Spleen (tissue), 11 donors: ENCODE data around the gene ST6GALNAC4. TPM values are rescaled to one million over a fixed set of nuclear protein-coding genes. Genes with fewer than 3 reads are reported as not detected.
"Not testable (repeated sequence)": the region's sequence is repeated elsewhere in the genome, so short reads cannot be mapped to it uniquely, and the experiment has no call there.

Experiments used
- DNase-seq: peaks from one replicate; pipeline ENCODE4 v3.0.0-alpha.2; 2020
- H3K27ac ChIP-seq, 8 donors: fragments of 200-600 bp; sonication (generic) in 7 of 8; 1 replicate in 4 of 8; 2 replicates in 4 of 8; pipeline versions ENCODE4 v1.5.0 to v1.8.0; 2016 to 2021; ENCODE audit warnings: inconsistent platforms in 4 of 8, mild to moderate bottlenecking in 4 of 8, moderate library complexity in 1 of 8
- H3K27me3 ChIP-seq, 7 donors: fragments of 200-600 bp; sonication (generic) in 6 of 7; replicated peaks in 1 of 7; 1 replicate in 4 of 7; 2 replicates in 3 of 7; pipeline versions ENCODE4 v1.5.0 to v1.8.0; 2016 to 2021; ENCODE audit warnings: inconsistent platforms in 3 of 7, mild to moderate bottlenecking in 1 of 7
- H3K36me3 ChIP-seq, 6 donors: fragments of 200-600 bp; sonication (generic) in 5 of 6; 1 replicate in 4 of 6; 2 replicates in 2 of 6; pipeline versions ENCODE4 v1.5.0 to v1.8.0; 2016 to 2021; ENCODE audit warnings: inconsistent platforms in 2 of 6
- H3K4me1 ChIP-seq, 6 donors: fragments of 200-600 bp; sonication (generic) in 5 of 6; 1 replicate in 3 of 6; 2 replicates in 3 of 6; pipeline versions ENCODE4 v1.5.0 to v1.8.0; 2016 to 2021; ENCODE audit warnings: inconsistent platforms in 3 of 6
- H3K4me3 ChIP-seq, 8 donors: fragments of 200-600 bp; sonication (generic) in 7 of 8; 1 replicate in 4 of 8; 2 replicates in 4 of 8; pipeline versions ENCODE4 v1.5.0 to v1.8.0; 2016 to 2021; ENCODE audit warnings: inconsistent platforms in 4 of 8, mild to moderate bottlenecking in 4 of 8, moderate library complexity in 2 of 8
- H3K9me3 ChIP-seq, 8 donors: fragments of 200-600 bp; sonication (generic) in 7 of 8; 1 replicate in 4 of 8; 2 replicates in 4 of 8; pipeline versions ENCODE4 v1.5.0 to v1.8.0; 2016 to 2021; ENCODE audit warnings: inconsistent platforms in 4 of 8
- CTCF ChIP-seq, 11 experiments: fragments of 200-600 bp in 7 of 11; fragments of 450-650 bp in 4 of 11; sonication (generic) in 4 of 11; IDR thresholded peaks in 8 of 11; conservative IDR thresholded peaks in 3 of 11; 1 replicate in 7 of 11; 2 replicates in 4 of 11; pipeline versions ENCODE4 v1.4.0 to v1.8.0; 2016 to 2021; ENCODE audit warnings: antibody characterized with exemption in 11 of 11, inconsistent platforms in 4 of 11, mild to moderate bottlenecking in 1 of 11
- POLR2A ChIP-seq, 3 donors: fragments of 450-650 bp; IDR thresholded peaks; one replicate each; pipeline ENCODE4 v1.5.1; 2017; ENCODE audit warnings: antibody characterized with exemption in 3 of 3, mild to moderate bottlenecking in 1 of 3
- POLR2AphosphoS5 ChIP-seq, 3 donors: sonication (generic); formaldehyde crosslinking; IDR thresholded peaks; one replicate each; pipeline ENCODE4 v1.5.1; 2017; ENCODE audit warnings: antibody characterized with exemption in 3 of 3
- WGBS, 5 donors: extraction: QIAGEN DNeasy Blood & Tissue Kit in 3 of 5; methylation state at CpG; one replicate each; pipeline versions ENCODE4 v1.1.5 to v1.1.7; 2013 to 2018; 5-methylcytosine and 5-hydroxymethylcytosine counted together
- intact Hi-C: fragments of 100-400 bp; cut with DNase I; formaldehyde crosslinking; loops from one replicate; pipeline ENCODE4 v1.15.0; 2023; ENCODE audit warnings: low total_unique reads
- polyA plus RNA-seq, 3 donors: library from polyadenylated mRNA; stranded (reverse); fragments of 200-250 nt; gene quantifications; one replicate each; pipeline ENCODE4 v1.2.1, GENCODE V29; 2013
- total RNA-seq, 7 donors: library from RNA; depleted of rRNA in 3 of 7; stranded (reverse); fragments of >200 nt in 3 of 7; fragmentation: NEBNext Ultra II Directional in 4 of 7; extraction: Animal tissue kit (Norgen Biotek cat#: 25700) in 4 of 7; gene quantifications; one replicate each; pipeline versions ENCODE4 v1.1.0 to v1.2.1, GENCODE V29; 2016 to 2021
- donor health status: healthy with polysubstance abuse.
- donor health status: DM: no; HTN: no; CAD: no; lungs with moderate emphysema.
- donor health status: DM: no; HTN: no; CAD: no.
- donor health status: Bipolar disorder and iron deficiency.
- donor health status: healthy.
- donor health status: DM: no; HTN: no; CAD: no.
- donor health status: DM: yes; HTN: yes; CAD: no.

ST6GALNAC4 gene
- total and polyA plus RNA-seq, 10 donors, result 16.0 to 92.8 (median 59.3) TPM

- intact Hi-C loops, result no loop called here
- WGBS, 5 donors, result 87 to 89% (median 88%) methylated on average over 14 to 20 of the region's 20 CpGs
- TF ChIP-seq POLR2AphosphoS5 (IDR thresholded peaks at IDR 0.05) (peak in 2 of 3 donors; percentile 2 to 34), CTCF (IDR thresholded peaks at IDR 0.05 in 8 of 11, conservative IDR thresholded peaks at IDR 0.05 in 3 of 11) (no peak)
These were observed 44.2 kb downstream of the ST6GALNAC4 start for GRCh38 chr9:127872369-127873222.

DNA sequence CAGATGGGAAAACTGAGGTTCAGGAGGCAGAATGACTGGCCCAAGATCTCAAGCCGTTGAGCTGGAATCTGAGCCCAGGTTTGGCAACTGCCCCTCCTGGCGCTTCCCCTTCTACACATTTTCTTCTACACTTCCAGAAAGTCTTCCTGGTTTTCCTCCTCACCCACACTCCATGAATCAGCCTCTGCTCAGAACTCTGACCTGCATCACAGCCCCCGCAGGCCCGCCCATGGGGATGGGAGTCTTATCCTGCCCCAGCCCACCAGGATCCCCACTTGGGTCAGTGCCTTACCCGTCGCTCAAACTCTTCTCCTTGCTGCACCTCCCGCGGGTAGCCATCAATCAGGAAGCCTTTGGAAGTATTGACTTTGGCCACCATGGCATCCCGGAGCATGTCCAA is 45.3 kb downstream of the ST6GALNAC4 start:
- intact Hi-C loops, result no loop called here

More at GRCh38 chr9:127872369-127873222, 44.2 kb downstream of the ST6GALNAC4 start:
- Histone ChIP-seq H3K4me3 (no peak overlapping the region), H3K4me1 (peaks cover 25 to 99% (median 61%) of the 10 kb centered on the region in 6 donors), H3K36me3 (peaks cover 0 to 39% (median 6%) of the 10 kb centered on the region in 6 donors), H3K27ac (peak overlapping the region in 4 of 8 donors; percentile 78 to 83 (median 82)), H3K9me3 (no peaks in the 10 kb centered on the region), H3K27me3 (peaks cover 0 to 9% (median 4%) of the 10 kb centered on the region in 7 donors)
- DNase-seq, result no peak

GRCh38 chr9:127870887-127871286 is 46.0 kb downstream of the ST6GALNAC4 start:
- no peak for DNase-seq
- no peak for TF ChIP-seq CTCF (IDR thresholded peaks at IDR 0.05 in 8 of 11, conservative IDR thresholded peaks at IDR 0.05 in 3 of 11)
- TF ChIP-seq POLR2AphosphoS5 (IDR thresholded peaks at IDR 0.05), result no peak
- TF ChIP-seq POLR2A (IDR thresholded peaks at IDR 0.05), result no peak
- Histone ChIP-seq H3K4me1 (peaks cover 29 to 99% (median 61%) of the 10 kb centered on the region in 6 donors), H3K9me3 (no peaks in the 10 kb centered on the region), H3K4me3 (no peak overlapping the region), H3K27ac (no peak overlapping the region), H3K27me3 (no peaks in the 10 kb centered on the region), H3K36me3 (peaks cover 0 to 45% (median 6%) of the 10 kb centered on the region in 6 donors)
- intact Hi-C loops, result no loop called here
- 84 to 89% (median 86%) methylated on average over 12 of the region's 12 CpGs; no CpG with 5 or more reads in 1 of the 5 donors for WGBS, 5 donors

More for the DNA sequence above, 45.3 kb downstream of the ST6GALNAC4 start:
- no peak for TF ChIP-seq CTCF (IDR thresholded peaks at IDR 0.05 in 8 of 11, conservative IDR thresholded peaks at IDR 0.05 in 3 of 11)
- TF ChIP-seq POLR2AphosphoS5 (IDR thresholded peaks at IDR 0.05), result no peak
- no peak for TF ChIP-seq POLR2A (IDR thresholded peaks at IDR 0.05)
- Histone ChIP-seq H3K36me3 (peaks cover 0 to 45% (median 6%) of the 10 kb centered on the region in 6 donors), H3K27ac (peak overlapping the region in 1 of 8 donors; percentile 83), H3K4me1 (peaks cover 23 to 99% (median 60%) of the 10 kb centered on the region in 6 donors), H3K9me3 (no peaks in the 10 kb centered on the region), H3K4me3 (no peak overlapping the region), H3K27me3 (no peaks in the 10 kb centered on the region)
- DNase-seq, result no peak
- WGBS, 5 donors, result 86 to 94% (median 91%) methylated on average over 9 of the region's 9 CpGs

DNA sequence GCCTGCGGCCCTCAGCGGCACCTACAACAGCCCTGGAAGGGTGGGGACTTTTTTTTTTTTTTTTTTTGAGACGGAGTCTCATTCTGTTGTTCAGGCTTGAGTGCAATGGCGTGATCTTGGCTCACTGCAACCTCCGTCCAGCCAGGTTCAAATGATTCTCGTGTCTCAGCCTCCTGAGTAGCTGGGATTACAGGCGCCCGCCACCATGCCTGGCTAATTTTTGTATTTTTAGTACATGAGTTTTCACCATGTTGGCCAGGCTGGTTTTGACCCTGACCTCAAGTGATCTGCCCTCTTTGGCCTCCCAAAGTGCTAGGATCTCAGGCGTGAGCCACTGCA is 46.7 kb downstream of the ST6GALNAC4 start:
- 57 to 68% (median 60%) methylated on average over 9 of the region's 9 CpGs for WGBS, 5 donors
- DNase-seq, H3K9me3 ChIP-seq, H3K4me3 ChIP-seq, intact Hi-C loops, H3K27me3 ChIP-seq: not testable (repeated sequence)
- H3K4me1 ChIP-seq, result peaks cover 29 to 99% (median 65%) of the 10 kb centered on the region in 6 donors
- peaks cover 0 to 45% (median 6%) of the 10 kb centered on the region in 6 donors for H3K36me3 ChIP-seq
- peak overlapping the region in 1 of 8 donors; percentile 83 for H3K27ac ChIP-seq
- TF ChIP-seq CTCF (IDR thresholded peaks at IDR 0.05 in 8 of 11, conservative IDR thresholded peaks at IDR 0.05 in 3 of 11), result peak in 6 of 11 experiments; percentile 24 to 71 (median 60)
